GM21367 (cell line): ENCODE data around the gene RIPOR2.

ENCODE experiments used
- ATAC-seq: cut with Tn5 transposase; IDR thresholded peaks from one replicate; pipeline ENCODE4 v1.9.1; 2021; ENCODE audit not compliant: unreplicated experiment

Gene RIPOR2

GRCh38 chr6:24849713-24850112, 86.0 kb downstream of the RIPOR2 start:
- no peak for ATAC-seq

- no peak for ATAC-seq
Measured at GRCh38 chr6:24848461-24848860, 87.3 kb downstream of the RIPOR2 start.

GRCh38 chr6:24847402-24847801, 88.4 kb downstream of the RIPOR2 start:
- ATAC-seq, result no peak

GRCh38 chr6:24845578-24845977, 90.2 kb downstream of the RIPOR2 start:
- ATAC-seq, result no peak

- ATAC-seq, result no peak
Measured at GRCh38 chr6:24844903-24845302, 90.9 kb downstream of the RIPOR2 start.

DNA sequence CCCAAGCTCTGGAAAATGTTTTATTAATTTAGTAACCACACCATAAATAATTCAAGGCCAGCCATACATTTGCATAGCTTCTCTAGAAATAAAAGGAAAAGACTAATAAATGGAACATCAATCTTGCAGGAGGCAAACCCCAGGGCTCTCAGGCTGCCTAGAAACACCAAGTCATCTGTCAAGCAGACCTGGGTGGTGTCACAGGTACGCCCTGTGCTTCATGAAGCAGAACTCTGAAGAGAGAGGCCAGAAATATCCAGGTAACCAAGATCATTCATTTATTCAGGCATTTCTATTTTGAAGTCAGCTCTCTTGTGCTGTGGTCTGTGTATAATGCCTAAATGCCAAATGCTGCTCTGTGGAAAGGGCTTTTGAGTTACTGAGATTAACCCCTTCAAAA, 91.7 kb downstream of the RIPOR2 start:
- ATAC-seq, result no peak

DNA sequence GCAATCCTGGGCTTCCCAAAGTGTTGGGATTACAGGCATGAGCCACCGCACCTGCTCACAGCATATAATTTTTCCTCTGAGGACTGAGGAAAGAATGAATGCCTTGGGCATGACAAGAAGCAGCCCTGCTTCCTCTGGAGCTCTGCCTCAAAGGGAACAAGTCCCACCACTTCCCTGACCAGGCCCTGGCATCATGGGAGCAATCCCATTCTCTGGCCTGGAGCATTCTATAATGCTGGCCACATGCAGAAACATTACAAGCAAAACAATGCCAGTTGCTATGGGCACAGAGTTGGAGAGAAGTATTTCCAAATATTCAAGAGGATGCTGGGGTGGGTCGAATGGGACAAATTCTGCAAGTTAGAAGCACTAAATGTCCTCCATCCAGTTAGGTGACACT, 95.6 kb downstream of the RIPOR2 start:
- no peak for ATAC-seq

- no peak for ATAC-seq
Measured at GRCh38 chr6:24838994-24839393, 96.8 kb downstream of the RIPOR2 start.

GRCh38 chr6:24838081-24838480, 97.7 kb downstream of the RIPOR2 start:
- ATAC-seq, result no peak

DNA sequence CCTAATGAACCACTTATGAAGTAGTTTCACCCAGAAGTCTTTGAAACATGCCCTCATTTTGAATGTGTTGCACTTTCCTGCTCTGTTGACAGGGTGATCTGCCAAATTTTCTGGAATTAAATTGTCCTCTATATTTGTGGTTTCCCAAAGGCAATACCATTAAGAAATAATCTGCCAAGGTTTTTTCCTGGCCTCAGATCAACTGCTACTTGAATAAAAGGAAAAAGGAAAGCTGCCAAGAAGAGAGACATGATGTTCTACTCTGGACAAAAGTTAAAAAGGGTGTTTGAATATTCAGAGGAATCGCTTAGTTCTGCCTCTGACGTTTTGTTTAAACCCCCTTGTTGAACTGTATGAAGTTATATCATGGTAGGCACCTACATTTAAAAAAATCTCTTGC, 99.7 kb downstream of the RIPOR2 start:
- ATAC-seq, result no peak

- no peak for ATAC-seq
Measured at GRCh38 chr6:24833711-24834386, 101.9 kb downstream of the RIPOR2 start.

DNA sequence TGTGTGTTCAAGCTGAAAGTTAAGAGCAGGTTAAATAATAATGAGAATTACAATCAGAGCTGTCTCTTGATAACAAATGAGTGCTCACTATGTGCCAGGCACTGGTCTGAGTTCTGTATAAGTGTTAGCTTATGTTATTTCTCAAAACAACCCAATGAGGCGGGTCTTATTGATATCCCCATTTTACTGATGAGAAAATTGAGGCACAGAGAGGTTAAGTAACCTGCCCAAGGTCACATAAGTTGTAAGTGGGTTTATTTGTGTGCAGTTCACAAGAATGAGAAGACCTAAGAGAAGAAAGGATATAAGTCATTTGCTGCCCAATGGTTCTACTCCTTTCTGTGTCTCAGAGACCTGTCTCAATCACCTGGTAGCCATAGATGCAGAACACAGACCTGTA, 103.0 kb downstream of the RIPOR2 start:
- no peak for ATAC-seq

DNA sequence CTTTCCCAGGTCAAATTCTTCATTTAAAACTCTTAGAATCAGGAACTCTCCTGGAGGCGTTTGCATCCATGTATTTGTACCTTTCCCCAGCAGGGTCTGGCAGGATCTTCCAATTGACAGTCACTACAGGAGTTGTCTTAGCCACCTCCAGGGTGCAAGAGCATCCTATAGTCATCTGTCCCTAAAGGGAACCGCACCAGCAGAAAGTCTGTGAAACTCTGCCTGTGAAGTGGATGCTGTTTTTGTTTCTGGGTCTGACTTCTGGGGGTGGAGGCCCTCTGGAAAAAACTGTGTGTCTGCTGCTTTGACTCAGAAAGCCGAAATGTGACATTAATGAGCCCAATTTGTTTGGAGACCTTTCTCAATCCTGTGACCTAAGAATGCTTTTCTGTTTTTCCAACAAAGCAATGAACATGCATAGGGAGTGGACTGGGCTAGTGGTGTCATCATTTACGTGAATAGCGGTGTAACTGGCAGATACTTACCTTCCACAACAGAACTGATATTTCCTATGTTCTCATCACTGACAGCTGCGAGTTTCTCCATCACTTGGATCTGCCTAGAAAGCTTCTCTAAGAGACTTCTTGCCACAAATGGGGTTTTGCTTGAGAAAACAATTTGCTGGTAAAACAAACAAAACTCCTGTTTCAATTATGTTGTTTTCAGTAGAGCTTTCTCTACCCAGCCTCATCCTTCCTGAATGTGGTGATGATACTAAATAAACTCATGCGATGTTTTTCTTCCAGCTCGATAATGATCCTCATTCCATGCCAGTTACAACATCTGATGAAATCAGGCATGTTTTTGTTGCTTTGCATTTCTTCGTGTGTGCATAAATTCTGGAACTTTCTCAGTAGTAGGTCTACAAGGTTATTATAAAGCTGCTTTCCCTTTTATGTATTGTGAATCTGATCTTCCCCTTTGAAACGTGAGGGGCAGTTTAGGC, 103.7 kb downstream of the RIPOR2 start:
- ATAC-seq, result no peak

DNA sequence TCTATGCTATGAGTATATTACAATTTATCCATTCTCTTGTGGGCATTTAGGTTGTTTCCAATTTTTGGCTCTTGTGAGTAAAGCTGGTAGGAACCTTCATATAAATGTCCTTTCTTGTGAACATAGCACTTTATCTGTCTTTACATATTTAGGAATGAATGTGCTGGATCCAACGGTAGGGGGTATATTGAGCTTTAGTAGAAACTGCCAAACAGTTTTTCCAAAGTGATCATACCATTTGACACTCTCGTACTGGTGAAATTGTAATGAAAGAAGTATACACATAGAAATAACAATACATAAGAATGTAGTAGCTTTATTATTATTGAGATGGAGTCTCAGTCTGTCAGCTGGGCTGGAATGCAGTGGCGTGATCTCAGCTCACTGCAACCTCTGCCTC, 106.1 kb downstream of the RIPOR2 start:
- ATAC-seq, result no peak

GRCh38 chr6:24827970-24828369, 107.8 kb downstream of the RIPOR2 start:
- ATAC-seq, result no peak

DNA sequence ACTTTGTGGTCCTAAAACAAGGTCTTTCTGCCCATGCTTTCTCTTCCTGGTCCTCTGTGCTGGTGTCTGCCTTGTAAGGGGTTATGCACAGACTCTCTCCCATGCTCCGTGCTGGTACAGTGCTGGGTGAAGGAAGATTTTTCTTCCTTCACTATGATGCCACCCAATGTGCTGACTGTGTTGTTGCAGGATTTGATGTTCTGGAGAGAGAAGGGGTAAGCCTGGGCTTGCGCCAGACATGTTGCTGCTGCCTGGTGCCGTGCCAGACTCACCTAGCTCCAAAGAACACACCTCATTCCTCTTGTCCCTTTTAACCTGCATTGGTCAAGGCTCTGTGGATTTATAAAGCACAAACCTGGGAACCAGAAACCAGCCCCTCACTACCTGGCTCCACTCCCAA, 108.6 kb downstream of the RIPOR2 start:
- no peak for ATAC-seq

- no peak for ATAC-seq
Measured at GRCh38 chr6:24825130-24825630, 110.6 kb downstream of the RIPOR2 start.

- no peak for ATAC-seq
Measured at GRCh38 chr6:24824142-24824938, 111.4 kb downstream of the RIPOR2 start.

DNA sequence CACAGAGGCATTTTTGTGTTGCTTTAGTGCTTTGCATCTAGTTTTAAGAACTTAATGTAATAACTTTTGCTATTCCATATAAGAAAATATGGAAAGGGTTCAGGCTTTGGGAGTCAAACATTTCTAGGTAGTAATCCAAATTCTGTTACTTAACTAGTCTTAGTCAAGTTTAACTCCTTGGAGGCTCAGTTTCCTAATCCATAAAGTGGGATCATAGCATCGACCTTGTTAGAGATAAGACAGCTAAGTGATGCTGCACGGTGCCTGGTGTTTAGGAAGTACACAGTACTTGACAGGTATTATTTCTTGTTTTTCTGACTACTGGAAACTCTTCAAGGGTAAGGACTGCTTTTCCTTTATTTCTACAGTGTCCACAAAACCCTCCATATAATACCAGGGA, 112.6 kb downstream of the RIPOR2 start:
- ATAC-seq, result no peak

- ATAC-seq, result no peak
Measured at GRCh38 chr6:24822696-24823095, 113.1 kb downstream of the RIPOR2 start.

GRCh38 chr6:24821860-24822444, 113.8 kb downstream of the RIPOR2 start:
- no peak for ATAC-seq
